Neural cell (in vitro differentiated cells): Measurements from ENCODE around the gene ILK. TPM values are rescaled to one million over a fixed set of nuclear protein-coding genes. Genes with fewer than 3 reads are reported as not detected.

Experiments
- H2AFZ ChIP-seq: fragments of 200-600, 300-800 bp; sonication (generic), shearing (Covaris generic); 2 replicates; pipeline ENCODE4 v1.6.0; 2014; ENCODE audit warnings: low read depth, mild to moderate bottlenecking, antibody characterized with exemption, low read length, moderate library complexity
- H3F3A ChIP-seq: fragments of 200-600 bp; shearing (Covaris generic); 2 replicates; pipeline ENCODE4 v1.6.1; 2016; ENCODE audit warnings: mild to moderate bottlenecking, moderate library complexity, mixed read lengths, antibody characterized with exemption, low read length; ENCODE audit not compliant: insufficient read depth, poor library complexity, severe bottlenecking
- H3K27ac ChIP-seq: fragments of 200-600, 300-800 bp; sonication (generic), shearing (Covaris generic); 2 replicates; pipeline ENCODE4 v1.5.1; 2014; ENCODE audit warnings: mild to moderate bottlenecking, low read length, moderate library complexity
- H3K27me3 ChIP-seq: fragments of 300-800, 200-600 bp; sonication (generic), shearing (Covaris generic); 2 replicates; pipeline ENCODE4 v1.6.0; 2014; ENCODE audit warnings: mild to moderate bottlenecking, low read depth, low read length, moderate library complexity; ENCODE audit not compliant: insufficient read depth
- H3K36me3 ChIP-seq: fragments of 300-800, 200-600 bp; sonication (generic), shearing (Covaris generic); 2 replicates; pipeline ENCODE4 v1.5.1; 2014; ENCODE audit warnings: mild to moderate bottlenecking, antibody characterized with exemption, low read length, moderate library complexity; ENCODE audit not compliant: insufficient read depth
- H3K4me2 ChIP-seq: fragments of 300-800, 200-600 bp; sonication (generic), shearing (Covaris generic); 2 replicates; pipeline ENCODE4 v1.6.0; 2014; ENCODE audit warnings: mild to moderate bottlenecking, low read length
- H3K4me3 ChIP-seq: fragments of 300-800, 200-600 bp; sonication (generic), shearing (Covaris generic); 2 replicates; pipeline ENCODE4 v1.5.1; 2014; ENCODE audit warnings: mild to moderate bottlenecking, low read length, moderate library complexity
- H3K79me2 ChIP-seq: fragments of 200-600 bp; shearing (Covaris generic); replicated peaks from 2 replicates; pipeline ENCODE4 v1.6.0; 2014; ENCODE audit warnings: mild to moderate bottlenecking, low read length, moderate library complexity; ENCODE audit not compliant: insufficient read depth
- H3K9ac ChIP-seq: fragments of 300-800, 200-600 bp; sonication (generic), shearing (Covaris generic); 2 replicates; pipeline ENCODE4 v1.6.1; 2016; ENCODE audit warnings: mild to moderate bottlenecking, low read length, mixed read lengths
- H3K9me2 ChIP-seq: fragments of 200-600 bp; shearing (Covaris generic); 2 replicates; pipeline ENCODE4 v1.6.1; 2016; ENCODE audit warnings: mild to moderate bottlenecking, low read length, mixed read lengths; ENCODE audit not compliant: insufficient read depth
- H3K9me3 ChIP-seq: fragments of 200-600, 300-800 bp; sonication (generic), shearing (Covaris generic); 2 replicates; pipeline ENCODE4 v1.6.1; 2016; ENCODE audit warnings: mild to moderate bottlenecking, mixed run types, low read length, moderate library complexity, mixed read lengths
- H4K20me1 ChIP-seq: fragments of 200-600 bp; shearing (Covaris generic); 2 replicates; pipeline ENCODE4 v1.6.1; 2016; ENCODE audit warnings: mild to moderate bottlenecking, mixed run types; ENCODE audit not compliant: insufficient read depth
- CTCF ChIP-seq: fragments of 450-650 bp; IDR thresholded peaks from 2 replicates; pipeline ENCODE4 v1.5.1; 2014; ENCODE audit warnings: antibody characterized with exemption, mild to moderate bottlenecking, moderate library complexity; ENCODE audit not compliant: poor library complexity, severe bottlenecking
- EP300 ChIP-seq: fragments of 450-650 bp; conservative IDR thresholded peaks from 2 replicates; pipeline ENCODE4 v1.6.1; 2014; ENCODE audit warnings: antibody characterized with exemption, mild to moderate bottlenecking, moderate library complexity; ENCODE audit not compliant: poor library complexity, severe bottlenecking
- EZH2 ChIP-seq: fragments of 200-600, 300-800 bp; shearing (Covaris generic), sonication (generic); IDR thresholded peaks from 2 replicates; pipeline ENCODE4 v1.6.1; 2014; ENCODE audit warnings: antibody characterized with exemption, low read length, borderline replicate concordance, mild to moderate bottlenecking; ENCODE audit not compliant: insufficient read depth, poor library complexity, severe bottlenecking
- MXI1 ChIP-seq: fragments of 450-650 bp; conservative IDR thresholded peaks from 2 replicates; pipeline ENCODE4 v1.6.1; 2014; ENCODE audit warnings: antibody characterized with exemption, mild to moderate bottlenecking; ENCODE audit not compliant: poor library complexity, severe bottlenecking
- POLR2AphosphoS5 ChIP-seq: IDR thresholded peaks from 2 replicates; pipeline ENCODE4 v1.6.1; 2012
- RAD21 ChIP-seq: fragments of 450-650 bp; conservative IDR thresholded peaks from 2 replicates; pipeline ENCODE4 v1.6.1; 2014; ENCODE audit warnings: antibody characterized with exemption, mild to moderate bottlenecking, moderate library complexity
- REST ChIP-seq: IDR thresholded peaks from 2 replicates; pipeline ENCODE4 v1.6.1; 2012; ENCODE audit warnings: borderline replicate concordance
- SMC3 ChIP-seq: fragments of 450-650 bp; conservative IDR thresholded peaks from 2 replicates; pipeline ENCODE4 v1.6.1; 2014; ENCODE audit warnings: antibody characterized with exemption, mild to moderate bottlenecking, moderate library complexity; ENCODE audit not compliant: poor library complexity
- TAF1 ChIP-seq: IDR thresholded peaks from 2 replicates; pipeline ENCODE4 v1.6.1; 2012; ENCODE audit warnings: low read depth
- polyA plus RNA-seq: library from polyadenylated mRNA; depleted of rRNA; stranded (reverse); fragments of >200 nt; gene quantifications from 2 replicates; pipeline ENCODE4 v1.2.3, GENCODE V29; 2014

Gene ILK
- polyA plus RNA-seq, 1 donor from 2014 or later: 68.8 TPM

- Histone ChIP-seq H3K9ac (no peak overlapping the region), H3K27ac (no peak overlapping the region)
These were observed 13.8 kb downstream of the ILK start for GRCh38 chr11:6617315-6617781.

DNA sequence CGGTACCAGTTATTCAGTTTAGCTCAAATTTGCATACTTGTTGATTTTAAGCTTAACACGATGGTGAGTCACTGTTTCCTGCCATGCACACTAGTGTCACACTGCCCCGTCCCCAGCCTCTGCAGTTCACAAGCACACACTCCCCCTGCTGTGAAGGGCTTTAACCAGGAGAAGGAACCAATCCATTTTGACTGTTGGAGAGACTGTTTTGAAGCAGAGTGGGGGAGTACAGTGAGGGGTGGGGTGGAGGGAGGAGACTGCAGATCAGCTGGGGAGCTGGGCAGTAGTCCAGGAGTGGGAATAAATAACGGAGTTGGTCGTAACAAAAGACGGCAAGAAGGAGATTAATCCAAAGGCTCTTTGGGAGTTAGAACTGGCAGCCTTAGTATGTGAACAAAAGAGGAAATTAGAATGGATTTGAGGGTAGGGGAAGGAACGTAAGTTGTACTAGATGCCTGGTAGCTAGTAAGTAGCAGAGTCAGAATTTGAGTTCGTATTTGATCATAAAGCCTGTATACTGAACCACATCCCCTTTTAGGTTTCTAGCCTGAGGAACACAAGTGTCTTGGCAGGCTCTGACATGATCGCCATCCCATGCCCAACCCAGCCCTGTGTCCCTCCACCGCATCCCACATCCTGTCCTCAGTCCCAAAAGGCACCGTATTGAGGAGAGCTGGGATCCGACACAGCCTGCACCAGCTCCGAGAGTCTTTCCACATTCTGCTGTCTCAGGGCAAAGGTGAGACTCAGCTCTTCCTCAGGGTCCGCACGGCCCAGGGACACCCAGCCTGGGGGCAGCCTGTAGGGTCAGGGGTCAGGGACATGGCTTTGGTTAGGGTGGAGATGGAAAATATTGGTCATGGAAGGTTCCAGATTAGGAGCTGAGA lies 14.8 kb downstream of the ILK start:
- peak overlapping the region; percentile 76 for H3K4me3 ChIP-seq
- H3K9me2 ChIP-seq: no peaks in the 10 kb centered on the region
- peak overlapping the region; percentile 49 for H2AFZ ChIP-seq
- H3K9ac ChIP-seq: peak overlapping the region; percentile 72
- peak overlapping the region; percentile 61 for H3K27ac ChIP-seq
- no peaks in the 10 kb centered on the region for H3F3A ChIP-seq
- H3K36me3 ChIP-seq: no peaks in the 10 kb centered on the region
- no peaks in the 10 kb centered on the region for H3K9me3 ChIP-seq
- H3K27me3 ChIP-seq: no peaks in the 10 kb centered on the region
- H4K20me1 ChIP-seq: no peaks in the 10 kb centered on the region
- H3K4me2 ChIP-seq: peak overlapping the region; percentile 89
- no peaks in the 10 kb centered on the region for H3K79me2 ChIP-seq
- TF ChIP-seq RAD21 (no peak), MXI1 (no peak), EP300 (no peak), TAF1 (no peak), SMC3 (no peak), POLR2AphosphoS5 (no peak), EZH2 (no peak), REST (no peak)

More at GRCh38 chr11:6617315-6617781, 13.8 kb downstream of the ILK start:
- H3F3A ChIP-seq: peaks cover 4% of the 10 kb centered on the region
- no peaks in the 10 kb centered on the region for H3K9me2 ChIP-seq
- H3K36me3 ChIP-seq: no peaks in the 10 kb centered on the region
- H4K20me1 ChIP-seq: no peaks in the 10 kb centered on the region
- H3K9me3 ChIP-seq: no peaks in the 10 kb centered on the region
- H3K4me3 ChIP-seq: no peak overlapping the region
- H3K27me3 ChIP-seq: no peaks in the 10 kb centered on the region
- no peak overlapping the region for H3K4me2 ChIP-seq
- H2AFZ ChIP-seq: no peak overlapping the region
- no peaks in the 10 kb centered on the region for H3K79me2 ChIP-seq
- TF ChIP-seq TAF1 (no peak), MXI1 (no peak), REST (no peak), CTCF (no peak), RAD21 (no peak)
